Hematopoietic multipotent progenitor cell treated with erythropoietin and hydrocortisone succinate and interleukin-3 and kit ligand, for 6 days (in vitro differentiated cells): ENCODE data around the gene COL23A1.

ENCODE experiments used
- DNase-seq: peaks from one replicate; pipeline ENCODE4 v3.0.0-alpha.2; 2015

Gene COL23A1

GRCh38 chr5:178551468-178551867 is 38.7 kb downstream of the COL23A1 start:
- no peak for DNase-seq

DNA sequence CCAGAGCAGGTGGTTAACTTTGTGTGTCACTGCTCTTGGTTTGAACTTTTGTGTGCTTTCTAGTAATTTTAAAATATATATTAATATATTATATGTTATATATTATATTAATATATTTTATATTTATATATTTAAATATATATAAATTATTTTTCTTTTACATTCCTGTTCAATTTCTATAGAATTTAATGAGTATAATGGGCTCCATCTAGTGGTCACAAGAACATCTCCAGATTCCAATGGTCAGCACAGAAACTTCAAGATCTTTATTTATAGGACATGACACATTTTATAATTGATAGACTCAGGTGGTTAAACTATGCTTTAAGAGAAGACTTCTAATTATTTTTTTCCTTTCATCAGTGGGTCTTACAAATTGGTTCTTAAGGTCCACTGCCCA is 39.1 kb downstream of the COL23A1 start:
- DNase-seq: peak; percentile 73

DNA sequence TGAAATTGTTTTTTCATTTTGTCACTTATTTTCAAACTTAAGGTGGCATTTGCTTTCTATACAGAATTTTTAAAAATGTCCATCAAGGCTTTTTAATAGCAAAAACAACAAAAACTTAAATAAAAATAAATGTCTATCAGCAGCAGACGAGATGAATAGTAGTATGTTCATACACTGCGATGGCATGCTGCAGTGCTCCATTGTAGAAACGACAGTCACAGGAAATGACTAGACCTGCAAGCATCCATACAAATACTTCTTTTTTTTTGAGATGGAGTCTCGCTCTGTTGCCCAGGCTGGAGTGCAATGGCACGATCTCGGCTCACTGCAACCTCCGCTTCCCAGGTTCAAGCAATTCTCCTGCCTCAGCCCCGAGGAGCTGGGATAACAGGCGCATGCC is 41.4 kb downstream of the COL23A1 start:
- DNase-seq: no peak

GRCh38 chr5:178547753-178548415 is 42.3 kb downstream of the COL23A1 start:
- DNase-seq: no peak

- DNase-seq: no peak
Observed at GRCh38 chr5:178547052-178547666, 43.0 kb downstream of the COL23A1 start.

- no peak for DNase-seq
Observed at GRCh38 chr5:178546675-178547033, 43.5 kb downstream of the COL23A1 start.

- no peak for DNase-seq
Observed at GRCh38 chr5:178545941-178546674, 44.1 kb downstream of the COL23A1 start.

DNA sequence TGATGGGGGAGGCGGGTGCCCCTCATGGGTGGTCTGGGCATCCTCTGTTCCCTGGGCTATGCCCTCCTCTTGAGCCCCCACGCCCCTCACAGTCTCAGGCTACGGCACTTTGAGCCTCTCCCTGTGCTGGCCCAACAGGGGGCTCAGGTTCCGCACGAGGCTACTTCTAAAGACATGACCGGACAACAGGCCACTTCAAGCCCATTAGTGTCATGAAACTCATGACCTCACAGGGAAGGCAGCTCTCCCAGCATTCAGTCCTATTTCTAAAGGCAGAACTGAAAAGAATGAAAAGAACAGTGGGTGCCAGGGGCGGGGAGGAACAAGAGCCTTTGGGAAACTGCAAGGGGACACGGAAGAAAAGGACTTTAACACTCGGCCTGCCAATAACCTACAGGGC is 45.0 kb downstream of the COL23A1 start:
- DNase-seq: no peak

GRCh38 chr5:178544166-178544834 is 45.9 kb downstream of the COL23A1 start:
- DNase-seq: peak; percentile 19

DNA sequence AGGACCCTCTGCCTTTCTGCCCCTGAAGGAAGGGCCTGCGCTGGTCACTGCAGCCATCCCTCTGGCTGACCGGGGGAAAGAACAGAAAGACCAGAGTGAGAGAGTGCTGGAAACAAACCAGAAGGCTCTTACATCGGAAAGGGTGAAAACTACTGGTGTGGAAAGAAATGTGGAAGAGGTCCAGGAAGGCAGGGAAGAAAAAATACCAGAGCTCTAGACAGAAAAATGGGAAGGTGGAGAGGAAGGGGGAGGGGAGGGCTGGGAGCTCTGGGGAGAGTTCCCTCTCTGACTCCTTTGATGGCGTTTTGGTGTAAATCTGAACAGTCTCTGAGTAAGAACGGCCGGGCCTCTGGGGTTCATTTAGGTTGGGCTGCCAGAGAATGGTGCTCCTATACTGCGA is 47.7 kb downstream of the COL23A1 start:
- no peak for DNase-seq

GRCh38 chr5:178540526-178540925 is 49.7 kb downstream of the COL23A1 start:
- DNase-seq: no peak

- DNase-seq: peak; percentile 42
Observed at GRCh38 chr5:178538741-178539229, 51.4 kb downstream of the COL23A1 start.

GRCh38 chr5:178537467-178538371 is 52.5 kb downstream of the COL23A1 start:
- no peak for DNase-seq

DNA sequence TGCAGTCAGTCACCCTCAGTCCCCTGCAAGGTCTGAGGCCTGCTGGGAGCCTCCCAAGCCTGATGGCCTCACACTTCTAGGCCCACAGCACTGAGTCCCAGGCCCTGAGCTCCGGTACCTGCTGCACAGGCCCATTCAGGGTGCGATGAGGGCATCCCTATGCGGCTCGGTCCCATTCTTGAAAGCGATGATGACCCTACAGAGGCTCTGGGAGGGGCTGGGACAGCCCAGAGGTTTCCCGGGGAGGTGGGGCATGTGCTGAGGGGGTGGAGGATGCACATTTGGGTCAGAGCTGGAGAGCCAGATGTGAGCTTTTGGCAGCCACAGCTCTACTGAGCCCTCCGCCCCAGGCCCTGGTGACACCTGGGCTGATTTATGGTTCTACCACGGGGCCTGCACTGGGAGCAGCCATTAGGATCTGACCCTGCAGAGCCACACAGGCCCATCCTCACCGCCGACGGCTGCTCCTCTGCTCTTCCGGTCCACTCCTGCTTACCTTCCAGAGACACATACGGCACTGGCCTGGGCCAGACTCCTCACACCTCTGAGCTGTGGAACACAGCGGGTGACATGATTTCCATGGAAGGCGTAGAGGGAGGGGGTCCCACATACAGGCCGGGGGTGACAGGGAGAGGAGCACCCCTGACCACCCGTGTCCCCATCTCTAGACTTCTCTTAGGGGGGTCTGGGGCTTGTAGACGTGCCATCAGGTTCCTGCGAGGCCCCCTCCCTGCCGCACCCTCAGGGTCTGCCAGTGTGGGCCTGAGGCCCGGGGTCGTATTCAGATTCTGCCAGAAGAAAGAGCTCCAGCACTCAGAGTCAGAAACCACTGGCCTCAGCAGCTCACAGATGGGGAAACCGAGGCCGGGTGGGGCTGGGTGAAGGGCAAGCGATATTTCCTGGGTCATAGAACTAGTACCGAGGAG is 53.4 kb downstream of the COL23A1 start:
- DNase-seq: no peak

GRCh38 chr5:178535299-178536175 is 54.7 kb downstream of the COL23A1 start:
- DNase-seq: peak; percentile 97

- DNase-seq: no peak
Observed at GRCh38 chr5:178533136-178533535, 57.1 kb downstream of the COL23A1 start.

GRCh38 chr5:178532666-178533065 is 57.5 kb downstream of the COL23A1 start:
- peak; percentile 22 for DNase-seq

DNA sequence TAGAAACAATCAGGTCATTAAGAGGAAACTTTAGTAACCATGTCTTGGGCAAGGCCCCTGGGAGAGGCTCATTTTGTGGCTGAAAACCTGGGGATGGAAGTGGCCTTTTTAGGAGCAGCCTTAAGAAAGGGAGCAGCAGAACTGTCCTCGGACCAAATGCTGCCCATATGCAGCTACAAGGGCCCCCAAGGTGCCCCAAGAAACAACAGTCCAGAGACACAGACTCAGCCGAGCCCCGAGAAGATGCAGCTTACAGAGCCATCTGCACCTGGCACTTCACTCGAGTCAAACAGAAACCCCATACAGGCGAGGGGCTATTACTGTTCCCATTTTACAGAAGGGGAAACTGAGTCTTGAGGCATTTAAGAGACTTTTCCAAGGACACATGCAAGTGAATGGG is 58.0 kb downstream of the COL23A1 start:
- DNase-seq: no peak

- DNase-seq: no peak
Observed at GRCh38 chr5:178531786-178532185, 58.4 kb downstream of the COL23A1 start.

DNA sequence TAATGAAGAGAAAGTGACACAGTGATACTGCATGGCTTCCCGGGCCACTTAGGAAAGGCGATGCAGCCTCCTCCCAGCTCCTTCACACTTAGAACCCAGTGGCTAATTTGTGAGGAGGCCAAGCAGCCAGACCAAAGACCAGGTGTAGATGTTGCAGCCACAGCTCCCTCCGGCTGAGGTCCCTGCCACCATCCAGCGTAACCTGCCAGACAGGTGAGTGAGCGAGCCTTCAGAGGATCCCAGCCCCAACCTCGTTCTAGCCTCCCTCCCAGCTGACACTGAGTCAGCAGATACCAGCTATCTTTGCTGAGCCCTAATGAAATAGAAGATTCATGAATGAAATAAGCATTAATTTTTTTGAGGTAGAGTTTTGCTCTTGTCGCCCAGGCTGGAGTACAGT is 59.7 kb downstream of the COL23A1 start:
- DNase-seq: no peak
